ENCODE results near the gene MFSD11. TPM values are rescaled to one million over a fixed set of nuclear protein-coding genes. Genes with fewer than 3 reads are reported as not detected.
A peak's percentile ranks its signal among the peaks of the same experiment; 100 is the strongest.

The MFSD11 gene
- polyA plus RNA-seq, 1 donor from 2014 or later = 36.1 TPM

- Histone ChIP-seq H4K20me1 (ENCODE audit: insufficient read depth) (peaks cover 3% of the 10 kb centered on the region), H3K9me3 (ENCODE audit: low read length) (no peaks in the 10 kb centered on the region), H3K4me3 (ENCODE audit: low read length) (peak overlapping the region; percentile 93), H3K9ac (ENCODE audit: low read length) (no peak overlapping the region), H3K27me3 (ENCODE audit: insufficient read depth, low read depth, low read length) (no peaks in the 10 kb centered on the region), H3K9me2 (ENCODE audit: insufficient read depth, low read length) (no peaks in the 10 kb centered on the region), H3K4me2 (ENCODE audit: low read length) (no peak overlapping the region), H3K27ac (ENCODE audit: low read length) (no peak overlapping the region), H3K79me2 (replicated peaks; ENCODE audit: insufficient read depth, low read length) (peaks cover 22% of the 10 kb centered on the region), H3F3A (ENCODE audit: insufficient read depth, low read length, poor library complexity, severe bottlenecking) (no peaks in the 10 kb centered on the region), H2AFZ (ENCODE audit: low read depth, low read length) (no peak overlapping the region), H3K36me3 (ENCODE audit: insufficient read depth, low read length) (peaks cover 24% of the 10 kb centered on the region)
- TF ChIP-seq REST (IDR thresholded peaks at IDR 0.05; ENCODE audit: borderline replicate concordance) (no peak), EZH2 (IDR thresholded peaks at IDR 0.05; ENCODE audit: borderline replicate concordance, insufficient read depth, low read length, poor library complexity, severe bottlenecking) (no peak), SMC3 (conservative IDR thresholded peaks at IDR 0.05; ENCODE audit: poor library complexity) (no peak), POLR2AphosphoS5 (IDR thresholded peaks at IDR 0.05) (no peak), RAD21 (conservative IDR thresholded peaks at IDR 0.05) (no peak), CTCF (IDR thresholded peaks at IDR 0.05; ENCODE audit: poor library complexity, severe bottlenecking) (no peak), EP300 (conservative IDR thresholded peaks at IDR 0.05; ENCODE audit: poor library complexity, severe bottlenecking) (no peak)
These were observed 2.6 kb downstream of the MFSD11 start for GRCh38 chr17:76740329-76741118.

GRCh38 chr17:76742958-76743357, 5.0 kb downstream of the MFSD11 start:
- H4K20me1 ChIP-seq (ENCODE audit: insufficient read depth) = no peaks in the 10 kb centered on the region
- TF ChIP-seq REST (IDR thresholded peaks at IDR 0.05; ENCODE audit: borderline replicate concordance) (no peak), RAD21 (conservative IDR thresholded peaks at IDR 0.05) (no peak), POLR2AphosphoS5 (IDR thresholded peaks at IDR 0.05) (no peak), EP300 (conservative IDR thresholded peaks at IDR 0.05; ENCODE audit: poor library complexity, severe bottlenecking) (no peak), EZH2 (IDR thresholded peaks at IDR 0.05; ENCODE audit: borderline replicate concordance, insufficient read depth, low read length, poor library complexity, severe bottlenecking) (no peak)
- H3K27ac ChIP-seq (ENCODE audit: low read length) = no peak overlapping the region
- H3K27me3 ChIP-seq (ENCODE audit: insufficient read depth, low read depth, low read length) = no peaks in the 10 kb centered on the region
- H3F3A ChIP-seq (ENCODE audit: insufficient read depth, low read length, poor library complexity, severe bottlenecking) = no peaks in the 10 kb centered on the region
- no peaks in the 10 kb centered on the region for H3K9me3 ChIP-seq (ENCODE audit: low read length)
- H3K4me2 ChIP-seq (ENCODE audit: low read length) = no peak overlapping the region
- H3K9me2 ChIP-seq (ENCODE audit: insufficient read depth, low read length) = no peaks in the 10 kb centered on the region
- no peak overlapping the region for H2AFZ ChIP-seq (ENCODE audit: low read depth, low read length)
- no peak overlapping the region for H3K9ac ChIP-seq (ENCODE audit: low read length)
- H3K36me3 ChIP-seq (ENCODE audit: insufficient read depth, low read length) = peaks cover 24% of the 10 kb centered on the region
- H3K79me2 ChIP-seq (replicated peaks; ENCODE audit: insufficient read depth, low read length) = peaks cover 15% of the 10 kb centered on the region
- no peak overlapping the region for H3K4me3 ChIP-seq (ENCODE audit: low read length)

All from neural cell (in vitro differentiated cells).